Keratinocyte (primary cell): ENCODE measurements around the gene BTG1. TPM values are rescaled to one million over a fixed set of nuclear protein-coding genes. Genes with fewer than 3 reads are reported as not detected.

Source experiments
- DNase-seq: peaks from one replicate; pipeline ENCODE4 v3.0.0-alpha.2; 2011; ENCODE audit warnings: low read depth, missing footprints, low spot score
- FAIRE-seq: peaks from 2 replicates; lab custom pipeline; 2011; peaks lifted over from hg19 to GRCh38; lab: Jason Lieb, UNC
- H2AFZ ChIP-seq: 2 replicates; pipeline ENCODE4 v1.6.0; 2012; ENCODE audit warnings: low read length, control low read depth, inconsistent platforms; ENCODE audit not compliant: control insufficient read depth
- H3K27ac ChIP-seq: 2 replicates; pipeline ENCODE4 v1.5.1; 2011; ENCODE audit warnings: low read length; ENCODE audit not compliant: control insufficient read depth, insufficient read depth
- H3K27me3 ChIP-seq: 3 replicates; pipeline ENCODE4 v1.6.0; 2011; ENCODE audit warnings: low read length; ENCODE audit not compliant: control insufficient read depth, insufficient read depth; ENCODE audit errors: extremely low read depth
- H3K36me3 ChIP-seq, 2 experiments: 2 replicates in 1 of 2; 3 replicates in 1 of 2; pipeline ENCODE4 v1.5.1; 2011; ENCODE audit warnings: low read length in 2 of 2, mild to moderate bottlenecking in 1 of 2; ENCODE audit not compliant: control insufficient read depth in 2 of 2, insufficient read depth in 2 of 2; ENCODE audit errors: extremely low read depth in 1 of 2
- H3K4me1 ChIP-seq: 3 replicates; pipeline ENCODE4 v1.5.1; 2011; ENCODE audit warnings: low read length; ENCODE audit not compliant: control insufficient read depth, insufficient read depth; ENCODE audit errors: extremely low read depth
- H3K4me2 ChIP-seq: 3 replicates; pipeline ENCODE4 v1.6.0; 2011; ENCODE audit warnings: low read depth, low read length; ENCODE audit not compliant: control insufficient read depth, insufficient read depth; ENCODE audit errors: extremely low read depth
- H3K4me3 ChIP-seq, 3 experiments: fragments of 200-600 bp in 1 of 3; sonication (generic) in 1 of 3; 2 replicates in 2 of 3; 3 replicates in 1 of 3; pipeline ENCODE4 v1.5.1; 2011 to 2016; ENCODE audit warnings: low read length in 3 of 3, mild to moderate bottlenecking in 3 of 3, control low read depth in 2 of 3, inconsistent platforms in 1 of 3, low read depth in 1 of 3, mixed read lengths in 1 of 3, mixed run types in 1 of 3, moderate library complexity in 1 of 3; ENCODE audit not compliant: control insufficient read depth in 2 of 3, insufficient read depth in 2 of 3; ENCODE audit errors: extremely low read depth in 1 of 3
- H3K79me2 ChIP-seq: 2 replicates; pipeline ENCODE4 v1.6.0; 2012; ENCODE audit warnings: low read length; ENCODE audit not compliant: control insufficient read depth, insufficient read depth
- H3K9ac ChIP-seq: 3 replicates; pipeline ENCODE4 v1.6.0; 2011; ENCODE audit warnings: low read length; ENCODE audit not compliant: control insufficient read depth, insufficient read depth; ENCODE audit errors: extremely low read depth
- H3K9me1 ChIP-seq: 3 replicates; pipeline ENCODE4 v1.6.0; 2011; ENCODE audit warnings: low read length; ENCODE audit not compliant: control insufficient read depth, insufficient read depth; ENCODE audit errors: extremely low read depth
- H3K9me3 ChIP-seq: 2 replicates; pipeline ENCODE4 v1.5.1; 2012; ENCODE audit warnings: low read depth, low read length; ENCODE audit not compliant: control insufficient read depth
- H4K20me1 ChIP-seq: 3 replicates; pipeline ENCODE4 v1.6.0; 2011; ENCODE audit warnings: low read length; ENCODE audit not compliant: control insufficient read depth, insufficient read depth; ENCODE audit errors: extremely low read depth
- EZH2 ChIP-seq: IDR thresholded peaks from one replicate; pipeline ENCODE4 v1.6.1; 2012; ENCODE audit warnings: inconsistent platforms, mild to moderate bottlenecking, low read length, moderate library complexity
- dilution Hi-C: fragments of 300-500 bp; cut with MboI; formaldehyde crosslinking; loops from one replicate; pipeline ENCODE4 v1.7.0; 2020; ENCODE audit warnings: low sequenced_read_pairs; ENCODE audit not compliant: extremely low pct_ligation_motif_present
- polyA plus RNA-seq, 5 experiments: library from polyadenylated mRNA; depleted of rRNA in 3 of 5; stranded (reverse) in 3 of 5; stranded (forward) in 1 of 5; unstranded in 1 of 5; fragments of >200 nt; gene quantifications; 1 replicate in 1 of 5; 2 replicates in 3 of 5; 3 replicates in 1 of 5; pipeline versions ENCODE4 v1.2.1 to v1.2.3, GENCODE V29; 2011 to 2012; ENCODE audit warnings: missing spikeins in 2 of 5, low read depth in 1 of 5, low replicate concordance in 1 of 5
- TF ChIP-seq, protein P1 (sequence below), 3 experiments: IDR thresholded peaks in 1 of 3; conservative IDR thresholded peaks in 1 of 3; optimal IDR thresholded peaks in 1 of 3; 2 replicates in 2 of 3; 3 replicates in 1 of 3; pipeline versions ENCODE3 to v1.5.1; 2011; ENCODE audit warnings: low read length in 3 of 3, mild to moderate bottlenecking in 3 of 3, moderate library complexity in 2 of 3, control low read depth in 1 of 3, inconsistent platforms in 1 of 3; ENCODE audit not compliant: insufficient read depth in 2 of 3; ENCODE audit errors: extremely low read depth in 1 of 3

The BTG1 gene
- polyA plus RNA-seq, 1 donor (not counting 4 experiments of a cell fraction or from before 2014, with no cell fraction given) = 40.7 TPM

- no peaks in the 10 kb centered on the region for H3K27me3 ChIP-seq
- H3K4me3 ChIP-seq = no peak overlapping the region
- no peak for TF ChIP-seq EZH2
- TF ChIP-seq, protein P1, sequence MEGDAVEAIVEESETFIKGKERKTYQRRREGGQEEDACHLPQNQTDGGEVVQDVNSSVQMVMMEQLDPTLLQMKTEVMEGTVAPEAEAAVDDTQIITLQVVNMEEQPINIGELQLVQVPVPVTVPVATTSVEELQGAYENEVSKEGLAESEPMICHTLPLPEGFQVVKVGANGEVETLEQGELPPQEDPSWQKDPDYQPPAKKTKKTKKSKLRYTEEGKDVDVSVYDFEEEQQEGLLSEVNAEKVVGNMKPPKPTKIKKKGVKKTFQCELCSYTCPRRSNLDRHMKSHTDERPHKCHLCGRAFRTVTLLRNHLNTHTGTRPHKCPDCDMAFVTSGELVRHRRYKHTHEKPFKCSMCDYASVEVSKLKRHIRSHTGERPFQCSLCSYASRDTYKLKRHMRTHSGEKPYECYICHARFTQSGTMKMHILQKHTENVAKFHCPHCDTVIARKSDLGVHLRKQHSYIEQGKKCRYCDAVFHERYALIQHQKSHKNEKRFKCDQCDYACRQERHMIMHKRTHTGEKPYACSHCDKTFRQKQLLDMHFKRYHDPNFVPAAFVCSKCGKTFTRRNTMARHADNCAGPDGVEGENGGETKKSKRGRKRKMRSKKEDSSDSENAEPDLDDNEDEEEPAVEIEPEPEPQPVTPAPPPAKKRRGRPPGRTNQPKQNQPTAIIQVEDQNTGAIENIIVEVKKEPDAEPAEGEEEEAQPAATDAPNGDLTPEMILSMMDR (optimal IDR thresholded peaks at IDR 0.05 in 1 of 3, IDR thresholded peaks at IDR 0.05 in 1 of 3, conservative IDR thresholded peaks at IDR 0.05 in 1 of 3; ENCODE audit: extremely low read depth in 1 of 3, insufficient read depth in 2 of 3, low read length in 3 of 3) = no peak
- dilution Hi-C loops = no loop called here
- no peak for DNase-seq
- H3K9ac ChIP-seq = no peak overlapping the region
- no peak overlapping the region for H3K27ac ChIP-seq
- FAIRE-seq = no peak
- no peaks in the 10 kb centered on the region for H4K20me1 ChIP-seq
- H2AFZ ChIP-seq = no peak overlapping the region
- H3K79me2 ChIP-seq = no peaks in the 10 kb centered on the region
- no peaks in the 10 kb centered on the region for H3K9me1 ChIP-seq
- no peak overlapping the region for H3K4me2 ChIP-seq
- H3K9me3 ChIP-seq = no peaks in the 10 kb centered on the region
- H3K4me1 ChIP-seq = no peaks in the 10 kb centered on the region
- H3K36me3 ChIP-seq = no peaks in the 10 kb centered on the region
These were observed 35.5 kb downstream of the BTG1 start for GRCh38 chr12:92110083-92110640.

- no peak overlapping the region for H3K4me2 ChIP-seq
- dilution Hi-C loops = no loop called here
- no peak overlapping the region for H2AFZ ChIP-seq
- no peaks in the 10 kb centered on the region for H3K36me3 ChIP-seq
- no peaks in the 10 kb centered on the region for H3K79me2 ChIP-seq
- DNase-seq = no peak
- no peaks in the 10 kb centered on the region for H3K9me3 ChIP-seq
- no peak overlapping the region for H3K9ac ChIP-seq
- H3K27ac ChIP-seq = no peak overlapping the region
- no peak overlapping the region for H3K4me3 ChIP-seq
- no peaks in the 10 kb centered on the region for H3K27me3 ChIP-seq
- no peaks in the 10 kb centered on the region for H3K4me1 ChIP-seq
- no peak for FAIRE-seq
- H3K9me1 ChIP-seq = no peaks in the 10 kb centered on the region
- no peaks in the 10 kb centered on the region for H4K20me1 ChIP-seq
- TF ChIP-seq, protein P1 (optimal IDR thresholded peaks at IDR 0.05 in 1 of 3, IDR thresholded peaks at IDR 0.05 in 1 of 3, conservative IDR thresholded peaks at IDR 0.05 in 1 of 3; ENCODE audit: extremely low read depth in 1 of 3, insufficient read depth in 2 of 3, low read length in 3 of 3) = no peak
- TF ChIP-seq EZH2 = no peak
These were observed 36.0 kb downstream of the BTG1 start for GRCh38 chr12:92109613-92110012.
